A673 (cell line): Measurements from ENCODE around the gene ESPL1.

Experiments used
- EZH2 ChIP-seq: fragments of 200-600 bp; sonication (generic); IDR thresholded peaks from 2 replicates; pipeline ENCODE4 v1.6.1; 2017; ENCODE audit warnings: borderline replicate concordance, low read depth, mild to moderate bottlenecking, mixed read lengths, antibody characterized with exemption, low read length; ENCODE audit not compliant: poor library complexity, severe bottlenecking
- TF ChIP-seq, protein P1 (sequence below): fragments of 300-800, 200-600 bp; sonication (generic); conservative IDR thresholded peaks from 2 replicates; pipeline ENCODE4 v1.5.1; 2017; ENCODE audit warnings: low read depth, mild to moderate bottlenecking, antibody characterized with exemption, low read length, moderate library complexity, mixed read lengths

- TF ChIP-seq, protein P1, sequence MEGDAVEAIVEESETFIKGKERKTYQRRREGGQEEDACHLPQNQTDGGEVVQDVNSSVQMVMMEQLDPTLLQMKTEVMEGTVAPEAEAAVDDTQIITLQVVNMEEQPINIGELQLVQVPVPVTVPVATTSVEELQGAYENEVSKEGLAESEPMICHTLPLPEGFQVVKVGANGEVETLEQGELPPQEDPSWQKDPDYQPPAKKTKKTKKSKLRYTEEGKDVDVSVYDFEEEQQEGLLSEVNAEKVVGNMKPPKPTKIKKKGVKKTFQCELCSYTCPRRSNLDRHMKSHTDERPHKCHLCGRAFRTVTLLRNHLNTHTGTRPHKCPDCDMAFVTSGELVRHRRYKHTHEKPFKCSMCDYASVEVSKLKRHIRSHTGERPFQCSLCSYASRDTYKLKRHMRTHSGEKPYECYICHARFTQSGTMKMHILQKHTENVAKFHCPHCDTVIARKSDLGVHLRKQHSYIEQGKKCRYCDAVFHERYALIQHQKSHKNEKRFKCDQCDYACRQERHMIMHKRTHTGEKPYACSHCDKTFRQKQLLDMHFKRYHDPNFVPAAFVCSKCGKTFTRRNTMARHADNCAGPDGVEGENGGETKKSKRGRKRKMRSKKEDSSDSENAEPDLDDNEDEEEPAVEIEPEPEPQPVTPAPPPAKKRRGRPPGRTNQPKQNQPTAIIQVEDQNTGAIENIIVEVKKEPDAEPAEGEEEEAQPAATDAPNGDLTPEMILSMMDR = 0 out of 2 replicates have a peak, but pooled peaks have one; percentile 39
- no peak for TF ChIP-seq EZH2
These were observed 59.4 kb downstream of the ESPL1 start for GRCh38 chr12:53327435-53328042.
